Peyer's patch (tissue), 4 donors: ENCODE results near the gene SLPI. TPM values are rescaled to one million over a fixed set of nuclear protein-coding genes. Genes with fewer than 3 reads are reported as not detected.

ENCODE experiments used
- DNase-seq, 3 donors: peaks; one replicate each; pipeline ENCODE4 v3.0.0-alpha.2; 2017 to 2019
- H3K27ac ChIP-seq, 4 donors: fragments of 200-600 bp; sonication (generic); one replicate each; pipeline ENCODE4 v1.5.1; 2016 to 2019
- H3K27me3 ChIP-seq, 2 donors: fragments of 200-600 bp; sonication (generic); one replicate each; pipeline ENCODE4 v1.5.1; 2019
- H3K36me3 ChIP-seq, 3 donors: fragments of 200-600 bp; sonication (generic); one replicate each; pipeline ENCODE4 v1.5.1; 2016 to 2019
- H3K4me1 ChIP-seq, 4 donors: fragments of 200-600 bp; sonication (generic); one replicate each; pipeline ENCODE4 v1.5.1; 2016 to 2019
- H3K4me3 ChIP-seq, 4 donors: fragments of 200-600 bp; sonication (generic); 1 replicate in 3 of 4; 2 replicates in 1 of 4; pipeline ENCODE4 v1.5.1; 2016 to 2019; ENCODE audit warnings: mild to moderate bottlenecking in 1 of 4
- H3K9me3 ChIP-seq, 4 donors: fragments of 200-600 bp; sonication (generic); one replicate each; pipeline ENCODE4 v1.5.1; 2016 to 2019; ENCODE audit warnings: mild to moderate bottlenecking in 1 of 4
- CTCF ChIP-seq, 6 experiments: fragments of 450-650 bp in 4 of 6; fragments of 200-600 bp in 2 of 6; sonication (generic) in 1 of 6; IDR thresholded peaks; one replicate each; pipeline ENCODE4 v1.5.1; 2017 to 2019; ENCODE audit warnings: antibody characterized with exemption in 6 of 6, mild to moderate bottlenecking in 3 of 6, moderate library complexity in 1 of 6
- POLR2A ChIP-seq, 2 donors: fragments of 450-650 bp; IDR thresholded peaks; one replicate each; pipeline ENCODE4 v1.5.1; 2017; ENCODE audit warnings: antibody characterized with exemption in 2 of 2, mild to moderate bottlenecking in 2 of 2, moderate library complexity in 2 of 2
- total RNA-seq, 4 donors: library from RNA; depleted of rRNA; stranded (reverse); fragments of >200 nt; gene quantifications; one replicate each; pipeline ENCODE4 v1.1.0, GENCODE V29; 2016

Gene SLPI
- total RNA-seq, 4 donors from 2014 or later, result 8.3 to 28.0 (median 17.8) TPM

- no peak for DNase-seq
- H3K4me3 ChIP-seq, result no peak overlapping the region
- TF ChIP-seq POLR2A (IDR thresholded peaks at IDR 0.05), result no peak
- TF ChIP-seq CTCF (IDR thresholded peaks at IDR 0.05), result no peak
- H3K27me3 ChIP-seq, result no peaks in the 10 kb centered on the region
- H3K27ac ChIP-seq, result no peak overlapping the region
- no peaks in the 10 kb centered on the region for H3K4me1 ChIP-seq
- no peaks in the 10 kb centered on the region for H3K36me3 ChIP-seq
- H3K9me3 ChIP-seq, result no peaks in the 10 kb centered on the region
Measured at GRCh38 chr20:45268531-45268930, 14.2 kb upstream of the SLPI start.

- Histone ChIP-seq H3K27me3 (no peaks in the 10 kb centered on the region), H3K27ac (no peak overlapping the region)
- TF ChIP-seq POLR2A (IDR thresholded peaks at IDR 0.05), result no peak
- TF ChIP-seq CTCF (IDR thresholded peaks at IDR 0.05), result no peak
Measured at GRCh38 chr20:45266977-45267376, 12.6 kb upstream of the SLPI start.

GRCh38 chr20:45263556-45264266 lies 9.3 kb upstream of the SLPI start:
- Histone ChIP-seq H3K27ac (no peak overlapping the region), H3K4me1 (no peaks in the 10 kb centered on the region), H3K36me3 (no peaks in the 10 kb centered on the region), H3K9me3 (no peaks in the 10 kb centered on the region), H3K4me3 (no peak overlapping the region), H3K27me3 (no peaks in the 10 kb centered on the region)
- TF ChIP-seq POLR2A (IDR thresholded peaks at IDR 0.05) (no peak), CTCF (IDR thresholded peaks at IDR 0.05) (no peak)
- DNase-seq, result no peak

More at GRCh38 chr20:45266977-45267376, 12.6 kb upstream of the SLPI start:
- Histone ChIP-seq H3K9me3 (no peaks in the 10 kb centered on the region), H3K4me1 (no peaks in the 10 kb centered on the region), H3K36me3 (no peaks in the 10 kb centered on the region), H3K4me3 (no peak overlapping the region)
- DNase-seq, result no peak

- Histone ChIP-seq H3K27ac (no peak overlapping the region), H3K27me3 (no peaks in the 10 kb centered on the region), H3K36me3 (no peaks in the 10 kb centered on the region), H3K4me1 (peaks cover 0 to 6% (median 0%) of the 10 kb centered on the region in 4 donors), H3K4me3 (no peak overlapping the region), H3K9me3 (no peaks in the 10 kb centered on the region)
- DNase-seq, result no peak
- TF ChIP-seq CTCF (IDR thresholded peaks at IDR 0.05), result no peak
- TF ChIP-seq POLR2A (IDR thresholded peaks at IDR 0.05), result no peak
Measured at GRCh38 chr20:45258664-45259063, 4.3 kb upstream of the SLPI start.

- no peaks in the 10 kb centered on the region for H3K9me3 ChIP-seq
- H3K27me3 ChIP-seq, result no peaks in the 10 kb centered on the region
- no peaks in the 10 kb centered on the region for H3K36me3 ChIP-seq
- H3K4me3 ChIP-seq, result no peak overlapping the region
- TF ChIP-seq POLR2A (IDR thresholded peaks at IDR 0.05) (no peak), CTCF (IDR thresholded peaks at IDR 0.05) (no peak)
- H3K4me1 ChIP-seq, result peaks cover 0 to 6% (median 0%) of the 10 kb centered on the region in 4 donors
- DNase-seq, result no peak
- no peak overlapping the region for H3K27ac ChIP-seq
Measured at GRCh38 chr20:45258259-45258658, 3.9 kb upstream of the SLPI start.
